Natural killer cell (primary cell): ENCODE data around the gene R3HDML. TPM values are rescaled to one million over a fixed set of nuclear protein-coding genes. Genes with fewer than 3 reads are reported as not detected.
A peak's percentile ranks its signal among the peaks of the same experiment; 100 is the strongest.

Source experiments
- ATAC-seq, 3 donors: fragments of 150-1000 bp in 2 of 3; fragments of 200-7000 bp in 1 of 3; cut with Tn5 transposase; 1 replicate in 1 of 3; 2 replicates in 2 of 3; pipeline ENCODE4 v1.10.0; 2021; ENCODE audit warnings: mild to moderate bottlenecking in 2 of 3, moderate library complexity in 2 of 3
- DNase-seq, 2 donors: peaks; one replicate each; pipeline versions ENCODE4 v3.0.0 to v3.0.0-alpha.2; 2013 to 2021; ENCODE audit warnings: mixed read lengths in 1 of 2
- H3K27ac ChIP-seq: one replicate; pipeline ENCODE4 v1.5.1; 2013; ENCODE audit warnings: mild to moderate bottlenecking, low read length
- H3K27me3 ChIP-seq: one replicate; pipeline ENCODE4 v1.6.1; 2013; ENCODE audit warnings: low read length; ENCODE audit not compliant: control insufficient read depth, insufficient read depth
- H3K36me3 ChIP-seq: one replicate; pipeline ENCODE4 v1.6.1; 2013; ENCODE audit warnings: low read length; ENCODE audit not compliant: control insufficient read depth, insufficient read depth
- H3K4me1 ChIP-seq: one replicate; pipeline ENCODE4 v1.6.1; 2013; ENCODE audit warnings: low read length; ENCODE audit not compliant: control insufficient read depth, insufficient read depth
- H3K4me3 ChIP-seq: one replicate; pipeline ENCODE4 v1.5.1; 2013; ENCODE audit warnings: low read length
- H3K9me3 ChIP-seq: one replicate; pipeline ENCODE4 v1.6.1; 2013; ENCODE audit warnings: low read length; ENCODE audit not compliant: control insufficient read depth, insufficient read depth
- H3K27ac Mint-ChIP-seq, 2 donors: one replicate each; pipeline ENCODE4 v1.8.0; 2022; ENCODE audit warnings: mild to moderate bottlenecking in 2 of 2, mixed read lengths in 2 of 2, moderate library complexity in 1 of 2
- H3K27me3 Mint-ChIP-seq, 2 donors: one replicate each; pipeline ENCODE4 v1.8.0; 2022; ENCODE audit warnings: low read depth in 2 of 2, mixed read lengths in 2 of 2
- H3K36me3 Mint-ChIP-seq: one replicate; pipeline ENCODE4 v1.8.0; 2022; ENCODE audit warnings: mixed read lengths
- H3K4me1 Mint-ChIP-seq, 2 donors: one replicate each; pipeline ENCODE4 v1.8.0; 2022; ENCODE audit warnings: mixed read lengths in 2 of 2
- H3K4me3 Mint-ChIP-seq: one replicate; pipeline ENCODE4 v1.8.0; 2022; ENCODE audit warnings: mild to moderate bottlenecking, moderate library complexity, mixed read lengths
- H3K9me3 Mint-ChIP-seq, 2 donors: one replicate each; pipeline ENCODE4 v1.8.0; 2022; ENCODE audit warnings: mixed read lengths in 2 of 2
- CTCF ChIP-seq: fragments of 200-600 bp; IDR thresholded peaks from one replicate; pipeline ENCODE4 v1.8.0; 2022; ENCODE audit warnings: antibody characterized with exemption
- WGBS: methylation state at CpG from one replicate; pipeline ENCODE4 v1.1.7; 2013; ENCODE audit warnings: missing lambda C conversion rate; ENCODE audit not compliant: insufficient coverage; 5-methylcytosine and 5-hydroxymethylcytosine counted together
- intact Hi-C: fragments of 100-400 bp; cut with micrococcal nuclease; formaldehyde crosslinking; loops from one replicate; pipeline ENCODE4 v1.14.2; 2022
- total RNA-seq, 4 donors: library from RNA; stranded (reverse); fragments of 120-200 nt in 1 of 4; gene quantifications; one replicate each; pipeline versions ENCODE4 v1.2.3 to v1.2.4, GENCODE V29; 2013 to 2022

Gene R3HDML
- total RNA-seq, 3 donors from 2014 or later (not counting 1 experiment from before 2014, with no cell fraction given) = not detected

- intact Hi-C loops = loop anchor here (1.0 to 5.0 kb wide), 3 partner anchors 171 to 478 kb away; no protein-coding TSS in a partner anchor
- Mint-ChIP-seq H3K36me3 (no peaks in the 10 kb centered on the region), H3K4me3 (no peak overlapping the region), H3K9me3 (no peaks in the 10 kb centered on the region), H3K27ac (no peak overlapping the region), H3K27me3 (peaks cover 7 to 10% of the 10 kb centered on the region in 2 donors), H3K4me1 (peaks cover 11 to 24% of the 10 kb centered on the region in 2 donors)
- H3K4me3 ChIP-seq = no peak overlapping the region
- DNase-seq = peak; percentile 61 to 79
- WGBS = 9% methylated on average over 29 of the region's 29 CpGs
- H3K36me3 ChIP-seq = no peaks in the 10 kb centered on the region
- H3K4me1 ChIP-seq = peaks cover 6% of the 10 kb centered on the region
- no peaks in the 10 kb centered on the region for H3K9me3 ChIP-seq
- peaks cover 3% of the 10 kb centered on the region for H3K27me3 ChIP-seq
- H3K27ac ChIP-seq = no peak overlapping the region
- peak; percentile 72 for TF ChIP-seq CTCF
- peak; percentile 73 to 90 (median 86) for ATAC-seq
Measured at GRCh38 chr20:44388466-44389023, 51.7 kb downstream of the R3HDML start.

- intact Hi-C loops = loop anchor here (2.0 to 5.0 kb wide), 2 partner anchors 173 to 477 kb away; no protein-coding TSS in a partner anchor
- Histone ChIP-seq H3K9me3 (no peaks in the 10 kb centered on the region), H3K27ac (no peak overlapping the region), H3K4me3 (no peak overlapping the region), H3K27me3 (peaks cover 3% of the 10 kb centered on the region), H3K36me3 (no peaks in the 10 kb centered on the region), H3K4me1 (peaks cover 6% of the 10 kb centered on the region)
- TF ChIP-seq CTCF = no peak
- no peak for DNase-seq
- no peaks in the 10 kb centered on the region for H3K36me3 Mint-ChIP-seq
- no peak for ATAC-seq
- H3K9me3 Mint-ChIP-seq = no peaks in the 10 kb centered on the region
- H3K4me3 Mint-ChIP-seq = no peak overlapping the region
- no peak overlapping the region for H3K27ac Mint-ChIP-seq
- 69% methylated on average over 6 of the region's 6 CpGs for WGBS
- H3K27me3 Mint-ChIP-seq = peaks cover 7 to 10% of the 10 kb centered on the region in 2 donors
- H3K4me1 Mint-ChIP-seq = peaks cover 11 to 20% of the 10 kb centered on the region in 2 donors
Measured at GRCh38 chr20:44389871-44390270, 53.0 kb downstream of the R3HDML start.

- no peak for DNase-seq
- no peak overlapping the region for H3K4me3 ChIP-seq
- 80% methylated on average over 5 of the region's 5 CpGs for WGBS
- H3K27me3 ChIP-seq = peaks cover 3% of the 10 kb centered on the region
- TF ChIP-seq CTCF = no peak
- H3K9me3 ChIP-seq = no peaks in the 10 kb centered on the region
- no peak for ATAC-seq
- no peaks in the 10 kb centered on the region for H3K36me3 Mint-ChIP-seq
- H3K4me1 Mint-ChIP-seq = peaks cover 11 to 20% of the 10 kb centered on the region in 2 donors
- H3K4me3 Mint-ChIP-seq = no peak overlapping the region
- H3K36me3 ChIP-seq = no peaks in the 10 kb centered on the region
- peaks cover 6% of the 10 kb centered on the region for H3K4me1 ChIP-seq
- intact Hi-C loops = no loop called here
- H3K27me3 Mint-ChIP-seq = peaks cover 7 to 10% of the 10 kb centered on the region in 2 donors
- H3K9me3 Mint-ChIP-seq = no peaks in the 10 kb centered on the region
- H3K27ac ChIP-seq = no peak overlapping the region
- H3K27ac Mint-ChIP-seq = no peak overlapping the region
Measured at GRCh38 chr20:44390280-44390679, 53.4 kb downstream of the R3HDML start.
